NB4 (cell line): ENCODE measurements around the gene KRTCAP2.

ENCODE experiments used
- MYC ChIP-seq: IDR thresholded peaks from 2 replicates; pipeline ENCODE4 v1.6.1; 2011; ENCODE audit warnings: low read depth, low read length
- POLR2A ChIP-seq: IDR thresholded peaks from 2 replicates; pipeline ENCODE4 v1.6.1; 2011; ENCODE audit warnings: mild to moderate bottlenecking; ENCODE audit not compliant: insufficient read length; ENCODE audit errors: extremely low read depth
- TF ChIP-seq, protein P1 (sequence below): IDR thresholded peaks from one replicate; pipeline ENCODE4 v1.5.1; 2012; ENCODE audit warnings: low read depth, low read length
- TF ChIP-seq, protein P2 (sequence below): IDR thresholded peaks from 2 replicates; pipeline ENCODE4 v1.6.1; 2011; ENCODE audit warnings: low read depth, low read length

DNA sequence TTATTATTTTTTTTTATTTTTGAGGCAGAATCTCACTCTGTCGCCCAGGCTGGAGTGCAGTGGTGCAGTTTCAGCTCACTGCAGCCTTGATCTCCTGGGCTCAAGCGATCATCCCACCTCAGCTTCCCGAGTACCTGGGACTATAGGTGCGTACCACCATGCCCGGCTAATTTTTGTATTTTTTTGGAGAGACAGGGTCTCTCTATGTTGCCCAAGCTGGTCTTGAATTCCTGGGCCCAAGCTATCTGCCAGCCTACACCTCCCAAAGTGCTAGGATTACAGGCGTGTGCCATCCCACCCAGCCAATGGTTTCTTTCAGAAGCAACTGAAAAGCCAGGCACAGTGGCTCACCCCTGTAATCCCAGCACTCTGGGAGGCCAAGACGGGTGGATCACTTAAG, 2.3 kb downstream of the KRTCAP2 start:
- TF ChIP-seq POLR2A (no peak), MYC (no peak)
- TF ChIP-seq, protein P1, sequence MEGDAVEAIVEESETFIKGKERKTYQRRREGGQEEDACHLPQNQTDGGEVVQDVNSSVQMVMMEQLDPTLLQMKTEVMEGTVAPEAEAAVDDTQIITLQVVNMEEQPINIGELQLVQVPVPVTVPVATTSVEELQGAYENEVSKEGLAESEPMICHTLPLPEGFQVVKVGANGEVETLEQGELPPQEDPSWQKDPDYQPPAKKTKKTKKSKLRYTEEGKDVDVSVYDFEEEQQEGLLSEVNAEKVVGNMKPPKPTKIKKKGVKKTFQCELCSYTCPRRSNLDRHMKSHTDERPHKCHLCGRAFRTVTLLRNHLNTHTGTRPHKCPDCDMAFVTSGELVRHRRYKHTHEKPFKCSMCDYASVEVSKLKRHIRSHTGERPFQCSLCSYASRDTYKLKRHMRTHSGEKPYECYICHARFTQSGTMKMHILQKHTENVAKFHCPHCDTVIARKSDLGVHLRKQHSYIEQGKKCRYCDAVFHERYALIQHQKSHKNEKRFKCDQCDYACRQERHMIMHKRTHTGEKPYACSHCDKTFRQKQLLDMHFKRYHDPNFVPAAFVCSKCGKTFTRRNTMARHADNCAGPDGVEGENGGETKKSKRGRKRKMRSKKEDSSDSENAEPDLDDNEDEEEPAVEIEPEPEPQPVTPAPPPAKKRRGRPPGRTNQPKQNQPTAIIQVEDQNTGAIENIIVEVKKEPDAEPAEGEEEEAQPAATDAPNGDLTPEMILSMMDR = no peak
- TF ChIP-seq, protein P2, sequence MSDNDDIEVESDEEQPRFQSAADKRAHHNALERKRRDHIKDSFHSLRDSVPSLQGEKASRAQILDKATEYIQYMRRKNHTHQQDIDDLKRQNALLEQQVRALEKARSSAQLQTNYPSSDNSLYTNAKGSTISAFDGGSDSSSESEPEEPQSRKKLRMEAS = no peak
